HCT116 (cell line): ENCODE measurements around the gene SLC1A1. TPM values are rescaled to one million over a fixed set of nuclear protein-coding genes. Genes with fewer than 3 reads are reported as not detected.

Experiments
- ATAC-seq: fragments of 200-7000 bp; cut with Tn5 transposase; 2 replicates; pipeline ENCODE4 v1.9.1; 2020; ENCODE audit warnings: mild to moderate bottlenecking, moderate library complexity
- BruUV-seq: library from RNA; stranded (reverse); fragments of 400-500 nt; replicated peaks from 2 replicates; lab custom pipeline; 2021; lab: Mats Ljungman, UMichigan
- CTCF ChIA-PET: fragments of 300-600 bp; sonication (Branson Sonifier 250); formaldehyde crosslinking; loops from one replicate; lab custom pipeline; 2021; ENCODE audit warnings: antibody characterized with exemption; lab: Charles Lee
- POLR2A ChIA-PET: fragments of 300-600, 350-600 bp; sonication (Branson Sonifier 250); formaldehyde crosslinking; loops from one replicate; lab custom pipeline; 2021; ENCODE audit warnings: antibody characterized with exemption; lab: Charles Lee
- RAD21 ChIA-PET, 2 experiments: fragments of 300-600 bp; sonication (Branson Sonifier 250); formaldehyde crosslinking; loops; one replicate each; lab custom pipeline; 2023; ENCODE audit warnings: low total read pairs in 2 of 2; ENCODE audit not compliant: uncharacterized antibody in 2 of 2, unreplicated experiment in 2 of 2, low non-redundant PET in 1 of 2; lab: Charles Lee
- DNase-seq: peaks from one replicate; pipeline ENCODE4 v3.0.0-alpha.2; 2010; ENCODE audit warnings: low read depth, low spot score
- H2AFZ ChIP-seq: fragments of 200-600 bp; shearing (Covaris generic), sonication (generic); 2 replicates; pipeline ENCODE4 v1.6.1; 2017; ENCODE audit warnings: low read depth, mixed run types, mixed read lengths, antibody characterized with exemption, low read length; ENCODE audit not compliant: poor library complexity, severe bottlenecking
- H3K27ac ChIP-seq: 2 replicates; pipeline ENCODE4 v1.5.1; 2012; ENCODE audit warnings: low read depth, low read length
- H3K27me3 ChIP-seq: fragments of 200-600 bp; sonication (generic); 2 replicates; pipeline ENCODE4 v1.6.1; 2016; ENCODE audit warnings: mixed run types, low read length, mixed read lengths; ENCODE audit not compliant: insufficient read depth
- H3K36me3 ChIP-seq, 2 experiments: fragments of 200-500 bp in 1 of 2; fragments of 200-600 bp in 1 of 2; sonication (Bioruptor generic) in 1 of 2; sonication (generic) in 1 of 2; 2 replicates each; pipeline versions ENCODE4 v1.5.1 to v1.6.1; 2014 to 2016; ENCODE audit warnings: low read length in 2 of 2, inconsistent platforms in 1 of 2, mixed read lengths in 1 of 2, mixed run types in 1 of 2; ENCODE audit not compliant: insufficient read depth in 2 of 2, control insufficient read depth in 1 of 2
- H3K4me1 ChIP-seq, 2 experiments: fragments of 200-600 bp in 1 of 2; sonication (generic) in 1 of 2; 2 replicates each; pipeline versions ENCODE4 v1.5.1 to v1.6.1; 2012 to 2017; ENCODE audit warnings: low read length in 2 of 2, inconsistent platforms in 1 of 2, mild to moderate bottlenecking in 1 of 2, mixed read lengths in 1 of 2, mixed run types in 1 of 2, moderate library complexity in 1 of 2; ENCODE audit not compliant: insufficient read depth in 2 of 2, control insufficient read depth in 1 of 2
- H3K4me2 ChIP-seq: fragments of 200-600 bp; sonication (generic); 2 replicates; pipeline ENCODE4 v1.6.1; 2017; ENCODE audit warnings: mixed run types, low read length, mixed read lengths
- H3K4me3 ChIP-seq, 2 experiments: fragments of 200-600 bp in 1 of 2; sonication (generic) in 1 of 2; replicated peaks in 1 of 2; 2 replicates each; pipeline ENCODE4 v1.5.1; 2011 to 2016; ENCODE audit warnings: low read length in 2 of 2, control low read depth in 1 of 2, low read depth in 1 of 2, mild to moderate bottlenecking in 1 of 2, mixed read lengths in 1 of 2, mixed run types in 1 of 2
- H3K79me2 ChIP-seq: fragments of 200-600 bp; sonication (generic); 2 replicates; pipeline ENCODE4 v1.6.1; 2017; ENCODE audit warnings: mild to moderate bottlenecking, mixed run types, low read length, moderate library complexity, mixed read lengths; ENCODE audit not compliant: insufficient read depth
- H3K9ac ChIP-seq: fragments of 200-600 bp; sonication (generic); 2 replicates; pipeline ENCODE4 v1.6.1; 2016; ENCODE audit warnings: low read length, mixed read lengths
- H3K9me2 ChIP-seq: fragments of 200-600 bp; sonication (generic), shearing (Covaris generic); 2 replicates; pipeline ENCODE4 v1.6.1; 2017; ENCODE audit warnings: mixed run types, mild to moderate bottlenecking, moderate library complexity; ENCODE audit not compliant: insufficient read depth
- H3K9me3 ChIP-seq, 2 experiments: fragments of 200-500 bp in 1 of 2; fragments of 200-600 bp in 1 of 2; sonication (Bioruptor generic) in 1 of 2; sonication (generic) in 1 of 2; 2 replicates each; pipeline ENCODE4 v1.6.1; 2014 to 2017; ENCODE audit warnings: low read length in 2 of 2, mixed read lengths in 2 of 2, inconsistent platforms in 1 of 2, low read depth in 1 of 2, mild to moderate bottlenecking in 1 of 2, mixed run types in 1 of 2, moderate library complexity in 1 of 2; ENCODE audit not compliant: control insufficient read depth in 1 of 2, insufficient read depth in 1 of 2
- H4K20me1 ChIP-seq: fragments of 200-600 bp; sonication (generic), shearing (Covaris generic); 2 replicates; pipeline ENCODE4 v1.6.1; 2017; ENCODE audit warnings: mixed run types, mild to moderate bottlenecking, moderate library complexity; ENCODE audit not compliant: insufficient read depth
- ATF3 ChIP-seq: IDR thresholded peaks from 2 replicates; pipeline ENCODE4 v1.6.1; 2012
- EGR1 ChIP-seq: IDR thresholded peaks from 2 replicates; pipeline ENCODE4 v1.6.1; 2012; ENCODE audit warnings: low read depth
- POLR2A ChIP-seq: IDR thresholded peaks from 2 replicates; pipeline ENCODE4 v1.7.0; 2011; ENCODE audit warnings: borderline replicate concordance; ENCODE audit not compliant: insufficient read depth, insufficient read length; ENCODE audit errors: extremely low read depth
- POLR2AphosphoS5 ChIP-seq: IDR thresholded peaks from 2 replicates; pipeline ENCODE4 v1.6.1; 2011; ENCODE audit warnings: mild to moderate bottlenecking, low read depth, low read length, moderate library complexity
- RAD21 ChIP-seq: IDR thresholded peaks from 2 replicates; pipeline ENCODE4 v1.6.1; 2012; ENCODE audit warnings: low read depth, mild to moderate bottlenecking
- ZNF274 ChIP-seq: fragments of 200-500 bp; sonication (Bioruptor generic); IDR thresholded peaks from 2 replicates; pipeline ENCODE4 v1.6.1; 2014; ENCODE audit warnings: mild to moderate bottlenecking, low read depth, low read length, inconsistent platforms
- intact Hi-C: fragments of 100-400 bp; cut with micrococcal nuclease; formaldehyde crosslinking; loops from 2 replicates; pipeline ENCODE4 v1.10.0; 2022
- total RNA-seq: library from RNA; stranded (reverse); gene quantifications from one replicate; pipeline ENCODE4 v1.2.1, GENCODE V29; 2021; ENCODE audit not compliant: unreplicated experiment
- TF ChIP-seq, protein P1 (sequence below): IDR thresholded peaks from 2 replicates; pipeline ENCODE4 v1.6.1; 2012; ENCODE audit warnings: low read depth

The SLC1A1 gene
- total RNA-seq, 1 experiment from 2014 or later, result 6.8 TPM

DNA sequence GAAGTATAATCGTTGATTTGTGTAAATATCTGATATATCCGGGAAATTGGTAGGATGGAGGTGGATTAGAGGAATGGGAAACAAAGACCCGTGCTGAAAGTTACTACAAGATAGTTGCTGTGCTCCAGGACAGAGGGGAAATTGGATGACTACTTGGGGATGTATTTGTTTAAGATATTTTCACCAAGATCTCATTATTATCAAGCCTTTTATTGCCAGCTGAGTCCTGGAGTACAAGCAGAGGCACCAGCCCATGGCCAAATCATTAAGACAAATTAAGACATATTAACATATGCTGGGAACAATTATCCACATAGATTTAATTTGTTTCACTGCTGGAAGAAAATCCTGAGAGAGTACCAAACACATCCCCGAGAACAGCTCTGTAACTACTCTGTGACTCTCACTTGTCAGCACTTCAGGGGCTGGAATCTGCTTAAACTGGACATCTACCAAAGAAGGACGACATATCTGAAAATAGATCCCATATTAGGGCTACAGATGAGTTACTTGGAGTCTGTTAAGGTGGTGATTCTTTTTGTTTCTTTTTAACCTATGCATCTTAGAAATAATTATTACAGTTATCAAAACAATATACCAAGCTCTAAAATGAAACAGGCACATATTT, 68.2 kb downstream of the SLC1A1 start:
- H3K79me2 ChIP-seq, result no peaks in the 10 kb centered on the region
- H3K9me3 ChIP-seq, result no peaks in the 10 kb centered on the region
- no TSS peak for BruUV-seq
- no peak overlapping the region for H3K27ac ChIP-seq
- H3K27me3 ChIP-seq, result no peaks in the 10 kb centered on the region
- DNase-seq, result no peak
- H4K20me1 ChIP-seq, result no peaks in the 10 kb centered on the region
- H3K4me3 ChIP-seq, result no peak overlapping the region
- H2AFZ ChIP-seq, result no peak overlapping the region
- ATAC-seq, result no peak
- RAD21 ChIA-PET, result no interaction called here
- H3K36me3 ChIP-seq, result no peaks in the 10 kb centered on the region
- peaks cover 20 to 24% of the 10 kb centered on the region in 2 experiments for H3K4me1 ChIP-seq
- no peaks in the 10 kb centered on the region for H3K9me2 ChIP-seq
- H3K4me2 ChIP-seq, result no peak overlapping the region
- CTCF ChIA-PET, result interaction anchor here (1.5 kb wide), 1 partner anchor 10 kb away, joined by 4 read pairs; no protein-coding TSS in a partner anchor
- intact Hi-C loops, result no loop called here
- H3K9ac ChIP-seq, result no peak overlapping the region
- POLR2A ChIA-PET, result no interaction called here
- TF ChIP-seq RAD21 (no peak), ATF3 (no peak), POLR2AphosphoS5 (no peak), POLR2A (no peak), ZNF274 (no peak), EGR1 (no peak)
- TF ChIP-seq, protein P1, sequence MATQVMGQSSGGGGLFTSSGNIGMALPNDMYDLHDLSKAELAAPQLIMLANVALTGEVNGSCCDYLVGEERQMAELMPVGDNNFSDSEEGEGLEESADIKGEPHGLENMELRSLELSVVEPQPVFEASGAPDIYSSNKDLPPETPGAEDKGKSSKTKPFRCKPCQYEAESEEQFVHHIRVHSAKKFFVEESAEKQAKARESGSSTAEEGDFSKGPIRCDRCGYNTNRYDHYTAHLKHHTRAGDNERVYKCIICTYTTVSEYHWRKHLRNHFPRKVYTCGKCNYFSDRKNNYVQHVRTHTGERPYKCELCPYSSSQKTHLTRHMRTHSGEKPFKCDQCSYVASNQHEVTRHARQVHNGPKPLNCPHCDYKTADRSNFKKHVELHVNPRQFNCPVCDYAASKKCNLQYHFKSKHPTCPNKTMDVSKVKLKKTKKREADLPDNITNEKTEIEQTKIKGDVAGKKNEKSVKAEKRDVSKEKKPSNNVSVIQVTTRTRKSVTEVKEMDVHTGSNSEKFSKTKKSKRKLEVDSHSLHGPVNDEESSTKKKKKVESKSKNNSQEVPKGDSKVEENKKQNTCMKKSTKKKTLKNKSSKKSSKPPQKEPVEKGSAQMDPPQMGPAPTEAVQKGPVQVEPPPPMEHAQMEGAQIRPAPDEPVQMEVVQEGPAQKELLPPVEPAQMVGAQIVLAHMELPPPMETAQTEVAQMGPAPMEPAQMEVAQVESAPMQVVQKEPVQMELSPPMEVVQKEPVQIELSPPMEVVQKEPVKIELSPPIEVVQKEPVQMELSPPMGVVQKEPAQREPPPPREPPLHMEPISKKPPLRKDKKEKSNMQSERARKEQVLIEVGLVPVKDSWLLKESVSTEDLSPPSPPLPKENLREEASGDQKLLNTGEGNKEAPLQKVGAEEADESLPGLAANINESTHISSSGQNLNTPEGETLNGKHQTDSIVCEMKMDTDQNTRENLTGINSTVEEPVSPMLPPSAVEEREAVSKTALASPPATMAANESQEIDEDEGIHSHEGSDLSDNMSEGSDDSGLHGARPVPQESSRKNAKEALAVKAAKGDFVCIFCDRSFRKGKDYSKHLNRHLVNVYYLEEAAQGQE, result no peak
- TF ChIP-seq, all 23 proteins: peak for 0
